ENCODE measurements around the gene SMDT1. TPM values are rescaled to one million over a fixed set of nuclear protein-coding genes. Genes with fewer than 3 reads are reported as not detected.
"Not testable (repeated sequence)": the region's sequence is repeated elsewhere in the genome, so short reads cannot be mapped to it uniquely, and the experiment has no call there.

SMDT1 gene
- total RNA-seq, 2 donors from 2014 or later: 13.8 to 14.8 TPM

DNA sequence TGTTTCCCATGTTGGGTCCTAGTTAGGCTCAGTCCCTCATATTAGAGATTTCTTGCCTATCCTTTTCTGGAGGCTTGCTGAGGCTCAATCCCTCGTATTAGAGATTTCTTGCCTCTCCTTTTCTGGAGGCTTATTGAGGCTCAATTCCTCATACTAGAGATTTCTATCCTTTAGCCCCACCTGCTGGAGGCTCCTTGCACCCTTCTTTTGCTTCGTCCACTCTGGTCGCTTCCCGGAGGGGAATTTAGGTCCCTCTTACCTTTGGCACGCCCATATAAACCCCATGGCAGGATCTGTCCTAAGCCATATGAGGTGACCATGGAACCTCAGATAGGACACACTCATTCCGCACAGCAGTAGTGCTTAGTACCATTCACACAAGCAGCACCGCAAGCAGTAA, 35.2 kb downstream of the SMDT1 start:
- Histone ChIP-seq H3K4me3 (no peak overlapping the region), H3K36me3 (replicated peaks in 1 of 2; ENCODE audit: insufficient read depth in 1 of 2, low read depth in 2 of 2) (no peaks in the 10 kb centered on the region), H3K27me3 (no peaks in the 10 kb centered on the region), H3K4me1 (no peaks in the 10 kb centered on the region), H3K9me3 (no peaks in the 10 kb centered on the region), H3K27ac (no peak overlapping the region)
- ATAC-seq: no peak
- TF ChIP-seq, protein P1, sequence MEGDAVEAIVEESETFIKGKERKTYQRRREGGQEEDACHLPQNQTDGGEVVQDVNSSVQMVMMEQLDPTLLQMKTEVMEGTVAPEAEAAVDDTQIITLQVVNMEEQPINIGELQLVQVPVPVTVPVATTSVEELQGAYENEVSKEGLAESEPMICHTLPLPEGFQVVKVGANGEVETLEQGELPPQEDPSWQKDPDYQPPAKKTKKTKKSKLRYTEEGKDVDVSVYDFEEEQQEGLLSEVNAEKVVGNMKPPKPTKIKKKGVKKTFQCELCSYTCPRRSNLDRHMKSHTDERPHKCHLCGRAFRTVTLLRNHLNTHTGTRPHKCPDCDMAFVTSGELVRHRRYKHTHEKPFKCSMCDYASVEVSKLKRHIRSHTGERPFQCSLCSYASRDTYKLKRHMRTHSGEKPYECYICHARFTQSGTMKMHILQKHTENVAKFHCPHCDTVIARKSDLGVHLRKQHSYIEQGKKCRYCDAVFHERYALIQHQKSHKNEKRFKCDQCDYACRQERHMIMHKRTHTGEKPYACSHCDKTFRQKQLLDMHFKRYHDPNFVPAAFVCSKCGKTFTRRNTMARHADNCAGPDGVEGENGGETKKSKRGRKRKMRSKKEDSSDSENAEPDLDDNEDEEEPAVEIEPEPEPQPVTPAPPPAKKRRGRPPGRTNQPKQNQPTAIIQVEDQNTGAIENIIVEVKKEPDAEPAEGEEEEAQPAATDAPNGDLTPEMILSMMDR (IDR thresholded peaks at IDR 0.05): peak in 6 of 7 experiments; percentile 19 to 51 (median 34)
- TF ChIP-seq POLR2A (IDR thresholded peaks at IDR 0.05): no peak
- peak; percentile 31 to 64 (median 51) for DNase-seq
- WGBS, 2 donors: 81 to 83% methylated on average over 7 of the region's 7 CpGs
- intact Hi-C loops (cut with DNase I): no loop called here

DNA sequence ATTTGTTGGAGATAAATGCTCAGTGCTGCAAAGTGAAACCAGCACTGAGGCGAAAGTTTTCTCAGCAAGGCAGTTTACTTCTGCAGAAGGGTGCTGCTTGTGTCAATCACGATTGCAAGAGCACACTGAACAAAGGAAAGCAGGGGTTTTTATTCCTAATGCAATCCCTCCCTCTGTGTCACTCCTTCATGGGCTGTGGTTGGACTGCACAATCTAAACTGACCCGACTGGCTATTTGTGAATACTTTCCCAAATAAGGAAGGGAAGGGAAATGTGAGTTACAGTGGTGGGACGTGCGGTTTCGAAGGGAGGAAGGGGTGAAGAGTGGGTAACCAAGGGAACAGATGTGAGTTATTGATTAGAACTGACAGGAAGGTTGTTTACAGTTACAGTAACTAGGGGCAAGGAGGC, 35.9 kb downstream of the SMDT1 start:
- ATAC-seq; H3K27me3 ChIP-seq; H3K36me3 ChIP-seq (replicated peaks in 1 of 2; ENCODE audit: insufficient read depth in 1 of 2, low read depth in 2 of 2); H3K27ac ChIP-seq; intact Hi-C loops (cut with DNase I); H3K4me3 ChIP-seq; H3K4me1 ChIP-seq; H3K9me3 ChIP-seq; DNase-seq: not testable (repeated sequence)
- WGBS, 2 donors: 56 to 69% methylated on average over 6 of the region's 6 CpGs

DNA sequence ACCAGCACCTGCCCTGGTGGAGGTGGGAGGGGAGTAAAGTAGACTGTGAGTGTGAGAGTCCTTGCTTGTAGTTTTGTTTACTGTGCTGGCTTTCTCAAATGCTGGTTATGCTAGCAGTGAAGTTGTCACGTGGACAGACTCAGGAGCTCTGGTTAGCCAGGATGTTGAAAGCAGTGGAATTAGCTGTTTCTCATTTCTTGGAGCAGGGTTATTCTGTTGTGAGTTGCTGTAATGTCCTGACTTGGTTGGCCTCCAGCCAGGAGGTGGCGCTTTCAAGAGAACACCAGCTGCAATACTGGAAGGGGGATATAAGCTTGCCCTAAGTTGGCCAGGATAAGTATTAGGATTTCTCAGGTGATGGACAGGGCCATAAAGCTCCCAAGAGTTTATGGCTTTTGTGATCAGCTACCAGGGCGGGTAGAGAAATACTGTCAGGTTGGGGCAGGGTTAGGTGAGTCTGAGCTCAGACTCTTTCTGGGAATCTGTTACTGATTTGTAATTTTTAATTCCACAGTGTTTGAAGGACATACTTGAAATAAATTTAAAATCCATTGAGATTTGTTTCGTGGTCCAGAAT, 37.4 kb downstream of the SMDT1 start:
- Histone ChIP-seq H3K27me3 (no peaks in the 10 kb centered on the region), H3K36me3 (replicated peaks in 1 of 2; ENCODE audit: insufficient read depth in 1 of 2, low read depth in 2 of 2) (no peaks in the 10 kb centered on the region), H3K9me3 (no peaks in the 10 kb centered on the region), H3K4me3 (no peak overlapping the region), H3K27ac (no peak overlapping the region), H3K4me1 (no peaks in the 10 kb centered on the region)
- no peak for ATAC-seq
- intact Hi-C loops (cut with DNase I): no loop called here
- WGBS, 2 donors: 85 to 94% methylated on average over 4 of the region's 4 CpGs
- peak in 1 of 4 donors; percentile 51 for DNase-seq
- TF ChIP-seq POLR2A (IDR thresholded peaks at IDR 0.05): no peak
- TF ChIP-seq, protein P1 (IDR thresholded peaks at IDR 0.05): no peak

DNA sequence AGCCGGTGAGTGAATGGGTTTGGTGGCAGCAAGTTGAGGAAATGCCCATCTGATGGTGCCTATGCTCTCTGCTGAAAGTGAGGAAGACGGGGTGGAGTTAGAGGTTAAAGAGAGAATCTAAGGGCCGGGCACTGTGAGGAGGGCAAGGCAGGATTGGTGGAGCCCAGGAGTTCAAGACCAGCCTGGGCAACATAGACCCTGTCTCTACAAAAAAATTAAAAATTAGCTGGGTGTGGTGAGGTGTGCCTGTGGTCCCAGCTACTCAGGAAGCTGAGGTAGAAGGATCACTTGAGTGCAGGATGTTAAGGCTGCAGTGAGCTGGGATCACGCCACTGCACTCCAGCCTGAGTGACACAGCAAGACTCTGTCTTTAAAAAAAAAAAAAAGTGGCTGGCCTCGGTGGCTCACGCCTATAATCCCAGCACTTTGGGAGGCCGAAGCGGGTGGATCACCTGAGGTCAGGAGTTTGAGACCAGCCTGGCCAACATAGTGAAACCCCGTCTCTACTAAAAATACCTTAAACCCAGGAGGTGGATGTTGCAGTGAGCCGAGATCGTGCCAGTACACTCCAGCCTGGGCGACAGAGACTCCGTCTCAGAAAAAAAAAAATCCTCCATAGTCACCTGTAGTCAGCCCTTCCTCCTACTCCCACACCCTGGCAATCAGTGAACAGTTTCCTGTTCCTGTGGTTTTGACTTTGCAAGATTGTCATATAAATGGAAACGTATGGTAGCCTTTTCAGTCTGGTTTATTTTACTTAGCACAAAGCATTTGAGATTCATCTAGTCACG, 40.9 kb downstream of the SMDT1 start:
- H3K36me3 ChIP-seq (replicated peaks in 1 of 2; ENCODE audit: insufficient read depth in 1 of 2, low read depth in 2 of 2); intact Hi-C loops (cut with DNase I); H3K4me3 ChIP-seq; ATAC-seq; DNase-seq; H3K27ac ChIP-seq; H3K4me1 ChIP-seq; H3K9me3 ChIP-seq; H3K27me3 ChIP-seq: not testable (repeated sequence)
- 63 to 82% methylated on average over 15 of the region's 15 CpGs for WGBS, 2 donors

DNA sequence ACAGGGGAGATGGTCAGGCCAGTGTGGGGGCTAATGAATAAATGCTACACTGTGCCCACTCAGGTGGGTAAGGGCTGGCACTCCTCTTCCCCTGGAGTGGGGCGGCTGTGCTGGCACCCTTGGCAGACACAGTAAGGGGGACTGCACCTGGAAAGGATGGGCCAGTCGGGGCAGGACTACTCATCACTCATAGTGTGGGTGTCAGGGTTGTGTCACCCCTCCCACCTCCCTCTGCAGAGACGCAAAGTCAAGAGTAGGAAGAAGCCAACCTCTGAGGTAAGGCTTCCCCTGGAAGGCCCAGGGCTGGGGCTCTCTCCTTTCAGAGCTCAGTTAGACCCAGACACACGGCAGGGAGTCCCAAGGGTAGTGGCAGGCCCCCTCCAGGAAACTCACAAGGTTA, 44.0 kb downstream of the SMDT1 start:
- WGBS, 2 donors: no CpG with 5 or more reads among the region's 4 CpGs
- intact Hi-C loops (cut with DNase I): not testable (repeated sequence)

DNA sequence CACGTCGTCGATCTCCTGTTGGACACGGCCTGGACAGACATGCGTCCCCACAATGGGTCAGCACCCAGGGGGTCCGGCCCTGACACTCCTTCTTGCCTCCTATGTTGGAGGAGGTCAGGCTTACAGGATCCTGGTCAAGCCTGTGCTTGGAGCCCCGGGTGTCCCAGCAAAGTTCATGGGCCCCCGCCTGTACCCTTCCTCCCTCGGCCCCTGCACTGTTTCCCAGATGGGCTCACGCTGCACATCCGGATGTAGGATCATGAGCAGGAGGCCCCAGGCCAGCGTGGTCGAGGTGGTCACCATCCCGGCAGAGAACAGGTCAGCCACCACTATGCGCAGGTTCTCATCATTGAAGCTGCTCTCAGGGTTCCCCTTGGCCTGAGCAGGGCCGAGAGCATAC, 48.1 kb downstream of the SMDT1 start:
- no peak overlapping the region for H3K4me3 ChIP-seq
- TF ChIP-seq, protein P1 (IDR thresholded peaks at IDR 0.05): no peak
- no peak for TF ChIP-seq POLR2A (IDR thresholded peaks at IDR 0.05)
- DNase-seq (no peak), ATAC-seq (no peak)
- no peak overlapping the region for H3K27ac ChIP-seq
- H3K9me3 ChIP-seq: no peaks in the 10 kb centered on the region
- H3K36me3 ChIP-seq (replicated peaks in 1 of 2; ENCODE audit: insufficient read depth in 1 of 2, low read depth in 2 of 2): no peaks in the 10 kb centered on the region
- intact Hi-C loops (cut with DNase I): no loop called here
- WGBS, 2 donors: 88 to 90% methylated on average over 4 to 16 of the region's 16 CpGs
- no peaks in the 10 kb centered on the region for H3K27me3 ChIP-seq
- peaks cover 6% of the 10 kb centered on the region for H3K4me1 ChIP-seq

More for the DNA sequence above, 44.0 kb downstream of the SMDT1 start:
- H3K4me1 ChIP-seq; H3K27me3 ChIP-seq; ATAC-seq; DNase-seq; H3K36me3 ChIP-seq (replicated peaks in 1 of 2; ENCODE audit: insufficient read depth in 1 of 2, low read depth in 2 of 2); H3K27ac ChIP-seq; H3K4me3 ChIP-seq; H3K9me3 ChIP-seq: not testable (repeated sequence)

DNA sequence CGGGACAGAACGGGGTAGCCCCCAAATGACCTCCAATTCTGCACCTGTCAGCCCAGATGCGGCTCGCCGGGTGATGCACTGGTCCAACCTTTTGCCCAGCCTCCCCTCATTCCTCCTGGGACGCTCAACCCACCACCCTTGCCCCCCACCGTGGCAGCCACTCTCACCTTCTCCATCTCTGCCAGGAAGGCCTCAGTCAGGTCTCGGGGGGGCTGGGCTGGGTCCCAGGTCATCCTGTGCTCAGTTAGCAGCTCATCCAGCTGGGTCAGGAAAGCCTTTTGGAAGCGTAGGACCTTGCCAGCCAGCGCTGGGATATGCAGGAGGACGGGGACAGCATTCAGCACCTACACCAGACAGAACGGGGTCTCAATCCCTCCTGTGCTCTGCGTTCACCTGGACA, 48.5 kb downstream of the SMDT1 start:
- H3K36me3 ChIP-seq (replicated peaks in 1 of 2; ENCODE audit: insufficient read depth in 1 of 2, low read depth in 2 of 2); H3K4me3 ChIP-seq; ATAC-seq; H3K27ac ChIP-seq; H3K27me3 ChIP-seq; H3K9me3 ChIP-seq; intact Hi-C loops (cut with DNase I); DNase-seq; H3K4me1 ChIP-seq: not testable (repeated sequence)
- 85 to 88% methylated on average over 5 to 13 of the region's 13 CpGs for WGBS, 2 donors

DNA sequence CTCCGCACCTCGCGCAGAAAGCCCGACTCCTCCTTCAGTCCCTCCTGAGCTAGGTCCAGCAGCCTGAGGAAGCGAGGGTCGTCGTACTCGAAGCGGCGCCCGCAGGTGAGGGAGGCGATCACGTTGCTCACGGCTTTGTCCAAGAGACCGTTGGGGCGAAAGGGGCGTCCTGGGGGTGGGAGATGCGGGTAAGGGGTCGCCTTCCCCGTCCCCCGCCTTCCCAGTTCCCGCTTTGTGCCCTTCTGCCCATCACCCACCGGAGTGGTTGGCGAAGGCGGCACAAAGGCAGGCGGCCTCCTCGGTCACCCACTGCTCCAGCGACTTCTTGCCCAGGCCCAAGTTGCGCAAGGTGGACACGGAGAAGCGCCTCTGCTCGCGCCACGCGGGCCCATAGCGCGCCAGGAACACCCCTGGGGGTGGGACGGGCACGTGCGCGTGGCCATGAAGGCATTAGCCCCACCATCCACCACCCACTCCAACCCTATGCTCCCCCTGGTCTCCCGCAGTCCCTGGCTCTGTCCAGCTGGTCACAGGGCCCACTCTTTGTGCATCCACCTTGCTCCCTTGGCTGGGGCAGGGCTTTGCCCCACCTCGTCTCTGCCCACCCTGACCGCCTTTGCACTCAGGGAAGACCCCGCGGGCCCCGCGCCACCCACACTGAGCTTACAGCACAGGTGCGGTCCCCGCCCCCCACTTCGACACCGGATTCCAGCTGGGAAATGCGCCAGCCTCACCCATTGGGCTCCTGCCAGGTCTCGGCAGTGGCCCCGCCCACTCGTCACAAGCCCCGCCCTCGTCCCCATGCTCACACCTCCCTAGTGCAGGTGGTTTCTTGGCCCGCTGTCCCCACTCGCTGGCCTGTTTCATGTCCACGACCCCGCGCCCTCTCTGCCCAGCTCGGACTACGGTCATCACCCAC, 49.5 kb downstream of the SMDT1 start:
- H3K4me1 ChIP-seq; H3K27me3 ChIP-seq; H3K4me3 ChIP-seq; H3K36me3 ChIP-seq (replicated peaks in 1 of 2; ENCODE audit: insufficient read depth in 1 of 2, low read depth in 2 of 2); H3K9me3 ChIP-seq; intact Hi-C loops (cut with DNase I); H3K27ac ChIP-seq: not testable (repeated sequence)
- DNase-seq (peak in 3 of 4 donors; percentile 9 to 44 (median 40)), ATAC-seq (peak; percentile 47)
- 64 to 67% methylated on average over 52 to 61 of the region's 65 CpGs for WGBS, 2 donors
